Stimulated activated CD4-positive, alpha-beta T cell treated with anti-CD3 and anti-CD28 coated beads, Interleukin-1b, Interleukin-23, amount 100 ng/mL, for 4 hours (primary cell): ENCODE measurements around the gene ADGRD2.
"Not testable (repeated sequence)": the region's sequence is repeated elsewhere in the genome, so short reads cannot be mapped to it uniquely, and the experiment has no call there.

Source experiments
- DNase-seq, 2 donors: peaks; one replicate each; pipeline ENCODE4 v3.0.0-alpha.2; 2020; ENCODE audit warnings: low read depth in 2 of 2

The ADGRD2 gene

GRCh38 chr9:124450241-124450924 is at the start of gene ADGRD2:
TSS of gene ADGRD2 (plus strand) at chr9:124450451. CDS start at chr9:124451667, 1,216 bp downstream.
- peak in 1 of 2 donors; percentile 12 for DNase-seq

GRCh38 chr9:124403246-124403645 is 47.0 kb upstream of the ADGRD2 start:
- DNase-seq: no peak

GRCh38 chr9:124409410-124409809 is 40.8 kb upstream of the ADGRD2 start:
- DNase-seq: no peak

- DNase-seq: no peak
Measured at GRCh38 chr9:124410321-124410913, 39.8 kb upstream of the ADGRD2 start.

GRCh38 chr9:124411514-124412227 is 38.6 kb upstream of the ADGRD2 start:
- no peak for DNase-seq

GRCh38 chr9:124412228-124412575 is 38.0 kb upstream of the ADGRD2 start:
- no peak for DNase-seq

GRCh38 chr9:124414612-124415011 is 35.6 kb upstream of the ADGRD2 start:
- no peak for DNase-seq

GRCh38 chr9:124415102-124415851 is 35.0 kb upstream of the ADGRD2 start, which contains the start of gene PSMB7:
TSS of gene PSMB7 (minus strand) at chr9:124415442. CDS start at chr9:124415425, 17 bp downstream.
- DNase-seq: peak; percentile 95 to 97

GRCh38 chr9:124415852-124416484 is 34.3 kb upstream of the ADGRD2 start:
- no peak for DNase-seq

- DNase-seq: no peak
Measured at GRCh38 chr9:124419832-124420489, 30.3 kb upstream of the ADGRD2 start.

GRCh38 chr9:124420991-124421543 is 29.2 kb upstream of the ADGRD2 start:
- no peak for DNase-seq

GRCh38 chr9:124423155-124423554 is 27.1 kb upstream of the ADGRD2 start:
- no peak for DNase-seq

GRCh38 chr9:124423591-124423990 is 26.7 kb upstream of the ADGRD2 start:
- no peak for DNase-seq

GRCh38 chr9:124425733-124426132 is 24.5 kb upstream of the ADGRD2 start:
- DNase-seq: not testable (repeated sequence)

- no peak for DNase-seq
Measured at GRCh38 chr9:124426361-124426760, 23.9 kb upstream of the ADGRD2 start.

GRCh38 chr9:124427281-124427680 is 23.0 kb upstream of the ADGRD2 start:
- DNase-seq: no peak

GRCh38 chr9:124428751-124429529 is 21.3 kb upstream of the ADGRD2 start:
- no peak for DNase-seq

GRCh38 chr9:124429530-124429867 is 20.8 kb upstream of the ADGRD2 start:
- DNase-seq: no peak

GRCh38 chr9:124436320-124436719 is 13.9 kb upstream of the ADGRD2 start:
- DNase-seq: no peak

GRCh38 chr9:124437086-124437485 is 13.2 kb upstream of the ADGRD2 start:
- DNase-seq: no peak
